Measurements from ENCODE around the gene HPGDS. TPM values are rescaled to one million over a fixed set of nuclear protein-coding genes. Genes with fewer than 3 reads are reported as not detected.

The HPGDS gene
- total and polyA plus RNA-seq, 10 of the 15 experiments (the other 5 are each of a cell fraction or from before 2014, with no cell fraction given): not detected

DNA sequence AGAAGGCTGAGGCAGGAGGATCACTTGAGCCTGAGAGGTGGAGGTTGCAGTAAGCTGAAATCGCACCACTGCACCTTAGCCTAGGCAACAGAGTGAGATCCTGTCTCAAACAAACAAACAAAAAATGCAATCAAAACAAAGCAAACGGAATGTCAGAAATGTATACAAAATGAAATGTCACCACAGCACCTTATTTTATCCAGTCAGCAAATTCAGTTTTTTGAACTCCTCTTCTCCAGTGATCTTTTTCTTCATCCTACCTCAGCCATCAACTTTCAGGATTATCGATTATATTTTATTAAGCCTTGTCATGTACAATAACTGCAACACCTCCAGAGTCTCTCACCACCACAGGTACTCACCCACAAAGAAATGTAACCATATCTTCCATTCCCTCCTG, 31.1 kb upstream of the HPGDS start:
- DNase-seq (ENCODE audit: low read depth, low spot score): no peak
- in situ Hi-C loops (cut with MboI) (no loop called here), intact Hi-C loops (cut with micrococcal nuclease; ENCODE audit: unreplicated experiment) (no loop called here)
- no TSS peak for BruUV-seq (replicated peaks)
- no peaks in the 10 kb centered on the region for H3K4me1 ChIP-seq (ENCODE audit: control insufficient read depth, insufficient read depth, low read length)
- ChIA-PET POLR2A (no interaction called here), SMC1A (ENCODE audit: uncharacterized antibody, unreplicated experiment) (no interaction called here), RAD21 (ENCODE audit: unreplicated experiment) (no interaction called here), CTCF (no interaction called here)
- no peak overlapping the region for H3K27ac ChIP-seq (ENCODE audit: control insufficient read depth, insufficient read depth)
- no peak for ATAC-seq
- no peaks in the 10 kb centered on the region for H3K9me3 ChIP-seq (replicated peaks; ENCODE audit: control insufficient read depth, insufficient read depth, low read length)
- 54% methylated on average over 3 of the region's 3 CpGs for WGBS (ENCODE audit: insufficient coverage, insufficient replicate concordance, low lambda C conversion rate, missing lambda C conversion rate)
- no peaks in the 10 kb centered on the region for H3K79me2 ChIP-seq (ENCODE audit: control insufficient read depth, insufficient read depth, low read length)
- H3K4me3 ChIP-seq: no peak overlapping the region
- H3K4me2 ChIP-seq (ENCODE audit: control insufficient read depth, insufficient read depth): no peak overlapping the region
- H2AFZ ChIP-seq (ENCODE audit: control insufficient read depth, low read depth, low read length): no peak overlapping the region
- H4K20me1 ChIP-seq (ENCODE audit: control insufficient read depth, insufficient read depth): no peaks in the 10 kb centered on the region
- H3K36me3 ChIP-seq (ENCODE audit: control insufficient read depth in 2 of 2, insufficient read depth in 2 of 2, low read length in 1 of 2): no peaks in the 10 kb centered on the region
- H3K9ac ChIP-seq (ENCODE audit: control insufficient read depth, insufficient read depth, low read length): no peak overlapping the region
- FAIRE-seq: no peak
- no peaks in the 10 kb centered on the region; a peak in 2 of 4 replicates for H3K27me3 ChIP-seq (replicated peaks in 1 of 2; ENCODE audit: control insufficient read depth in 2 of 2, insufficient read depth in 2 of 2, low read length in 1 of 2)
- TF ChIP-seq ZNF207 (IDR thresholded peaks at IDR 0.05; ENCODE audit: borderline replicate concordance) (no peak), WRNIP1 (IDR thresholded peaks at IDR 0.05; ENCODE audit: borderline replicate concordance, low read depth, low read length) (no peak), NR2C2 (IDR thresholded peaks at IDR 0.05; ENCODE audit: borderline replicate concordance, control insufficient read depth, insufficient read length, low read depth) (no peak), SP1 (IDR thresholded peaks at IDR 0.05; ENCODE audit: low read depth, low read length) (no peak), ETV6 (conservative IDR thresholded peaks at IDR 0.05 in 1 of 2, IDR thresholded peaks at IDR 0.05 in 1 of 2; ENCODE audit: borderline replicate concordance in 1 of 2, low read depth in 1 of 2) (no peak), ZNF217 (IDR thresholded peaks at IDR 0.05) (no peak), NR2F1 (conservative IDR thresholded peaks at IDR 0.05) (no peak), STAT1 (conservative IDR thresholded peaks at IDR 0.05) (no peak), EGR1 (IDR thresholded peaks at IDR 0.05; ENCODE audit: borderline replicate concordance in 1 of 2, low read depth in 2 of 2, low read length in 2 of 2) (no peak)
- TF ChIP-seq, protein P1, sequence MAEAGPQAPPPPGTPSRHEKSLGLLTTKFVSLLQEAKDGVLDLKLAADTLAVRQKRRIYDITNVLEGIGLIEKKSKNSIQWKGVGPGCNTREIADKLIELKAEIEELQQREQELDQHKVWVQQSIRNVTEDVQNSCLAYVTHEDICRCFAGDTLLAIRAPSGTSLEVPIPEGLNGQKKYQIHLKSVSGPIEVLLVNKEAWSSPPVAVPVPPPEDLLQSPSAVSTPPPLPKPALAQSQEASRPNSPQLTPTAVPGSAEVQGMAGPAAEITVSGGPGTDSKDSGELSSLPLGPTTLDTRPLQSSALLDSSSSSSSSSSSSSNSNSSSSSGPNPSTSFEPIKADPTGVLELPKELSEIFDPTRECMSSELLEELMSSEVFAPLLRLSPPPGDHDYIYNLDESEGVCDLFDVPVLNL (IDR thresholded peaks at IDR 0.05; ENCODE audit: low read depth, low read length): no peak
- TF ChIP-seq, protein P2, sequence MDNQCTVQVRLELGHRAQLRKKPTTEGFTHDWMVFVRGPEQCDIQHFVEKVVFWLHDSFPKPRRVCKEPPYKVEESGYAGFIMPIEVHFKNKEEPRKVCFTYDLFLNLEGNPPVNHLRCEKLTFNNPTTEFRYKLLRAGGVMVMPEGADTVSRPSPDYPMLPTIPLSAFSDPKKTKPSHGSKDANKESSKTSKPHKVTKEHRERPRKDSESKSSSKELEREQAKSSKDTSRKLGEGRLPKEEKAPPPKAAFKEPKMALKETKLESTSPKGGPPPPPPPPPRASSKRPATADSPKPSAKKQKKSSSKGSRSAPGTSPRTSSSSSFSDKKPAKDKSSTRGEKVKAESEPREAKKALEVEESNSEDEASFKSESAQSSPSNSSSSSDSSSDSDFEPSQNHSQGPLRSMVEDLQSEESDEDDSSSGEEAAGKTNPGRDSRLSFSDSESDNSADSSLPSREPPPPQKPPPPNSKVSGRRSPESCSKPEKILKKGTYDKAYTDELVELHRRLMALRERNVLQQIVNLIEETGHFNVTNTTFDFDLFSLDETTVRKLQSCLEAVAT (IDR thresholded peaks at IDR 0.05): no peak
- TF ChIP-seq, protein P3, sequence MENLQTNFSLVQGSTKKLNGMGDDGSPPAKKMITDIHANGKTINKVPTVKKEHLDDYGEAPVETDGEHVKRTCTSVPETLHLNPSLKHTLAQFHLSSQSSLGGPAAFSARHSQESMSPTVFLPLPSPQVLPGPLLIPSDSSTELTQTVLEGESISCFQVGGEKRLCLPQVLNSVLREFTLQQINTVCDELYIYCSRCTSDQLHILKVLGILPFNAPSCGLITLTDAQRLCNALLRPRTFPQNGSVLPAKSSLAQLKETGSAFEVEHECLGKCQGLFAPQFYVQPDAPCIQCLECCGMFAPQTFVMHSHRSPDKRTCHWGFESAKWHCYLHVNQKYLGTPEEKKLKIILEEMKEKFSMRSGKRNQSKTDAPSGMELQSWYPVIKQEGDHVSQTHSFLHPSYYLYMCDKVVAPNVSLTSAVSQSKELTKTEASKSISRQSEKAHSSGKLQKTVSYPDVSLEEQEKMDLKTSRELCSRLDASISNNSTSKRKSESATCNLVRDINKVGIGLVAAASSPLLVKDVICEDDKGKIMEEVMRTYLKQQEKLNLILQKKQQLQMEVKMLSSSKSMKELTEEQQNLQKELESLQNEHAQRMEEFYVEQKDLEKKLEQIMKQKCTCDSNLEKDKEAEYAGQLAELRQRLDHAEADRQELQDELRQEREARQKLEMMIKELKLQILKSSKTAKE (IDR thresholded peaks at IDR 0.05; ENCODE audit: low read depth, poor library complexity, severe bottlenecking): no peak
- TF ChIP-seq, protein P4, sequence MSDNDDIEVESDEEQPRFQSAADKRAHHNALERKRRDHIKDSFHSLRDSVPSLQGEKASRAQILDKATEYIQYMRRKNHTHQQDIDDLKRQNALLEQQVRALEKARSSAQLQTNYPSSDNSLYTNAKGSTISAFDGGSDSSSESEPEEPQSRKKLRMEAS (IDR thresholded peaks at IDR 0.05; ENCODE audit: low read depth, low read length): no peak
- TF ChIP-seq, protein P5, sequence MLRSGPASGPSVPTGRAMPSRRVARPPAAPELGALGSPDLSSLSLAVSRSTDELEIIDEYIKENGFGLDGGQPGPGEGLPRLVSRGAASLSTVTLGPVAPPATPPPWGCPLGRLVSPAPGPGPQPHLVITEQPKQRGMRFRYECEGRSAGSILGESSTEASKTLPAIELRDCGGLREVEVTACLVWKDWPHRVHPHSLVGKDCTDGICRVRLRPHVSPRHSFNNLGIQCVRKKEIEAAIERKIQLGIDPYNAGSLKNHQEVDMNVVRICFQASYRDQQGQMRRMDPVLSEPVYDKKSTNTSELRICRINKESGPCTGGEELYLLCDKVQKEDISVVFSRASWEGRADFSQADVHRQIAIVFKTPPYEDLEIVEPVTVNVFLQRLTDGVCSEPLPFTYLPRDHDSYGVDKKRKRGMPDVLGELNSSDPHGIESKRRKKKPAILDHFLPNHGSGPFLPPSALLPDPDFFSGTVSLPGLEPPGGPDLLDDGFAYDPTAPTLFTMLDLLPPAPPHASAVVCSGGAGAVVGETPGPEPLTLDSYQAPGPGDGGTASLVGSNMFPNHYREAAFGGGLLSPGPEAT (IDR thresholded peaks at IDR 0.05; ENCODE audit: low read depth): no peak
